ENCODE results near the gene STK11. TPM values are rescaled to one million over a fixed set of nuclear protein-coding genes. Genes with fewer than 3 reads are reported as not detected.

The STK11 gene
- total RNA-seq, 4 donors from 2014 or later = 22.8 to 71.8 (median 31.9) TPM

- TF ChIP-seq CTCF (IDR thresholded peaks at IDR 0.05; ENCODE audit: low read depth) = no peak
These were observed 42.2 kb downstream of the STK11 start for GRCh38 chr19:1247748-1248138.

- TF ChIP-seq CTCF (IDR thresholded peaks at IDR 0.05; ENCODE audit: low read depth) = no peak
These were observed 42.7 kb downstream of the STK11 start, which contains the start of gene MIDN for GRCh38 chr19:1248139-1248785. MIDN (plus strand) TSS chr19:1248583; CDS start chr19:1250297, 1,714 bp downstream.

- no peak for TF ChIP-seq CTCF (IDR thresholded peaks at IDR 0.05; ENCODE audit: low read depth)
These were observed 43.3 kb downstream of the STK11 start for GRCh38 chr19:1248786-1249297.

GRCh38 chr19:1249298-1249989 lies 43.9 kb downstream of the STK11 start:
- TF ChIP-seq CTCF (IDR thresholded peaks at IDR 0.05; ENCODE audit: low read depth) = no peak

GRCh38 chr19:1249990-1250436 lies 44.4 kb downstream of the STK11 start:
- TF ChIP-seq CTCF (IDR thresholded peaks at IDR 0.05; ENCODE audit: low read depth) = no peak

- TF ChIP-seq CTCF (IDR thresholded peaks at IDR 0.05; ENCODE audit: low read depth) = no peak
These were observed 45.1 kb downstream of the STK11 start for GRCh38 chr19:1250437-1251260.

All from subcutaneous adipose tissue (tissue), 4 donors.